Panc1 (cell line): ENCODE results near the gene NUCB2.

Experiments used
- POLR2AphosphoS5 ChIP-seq: IDR thresholded peaks from 2 replicates; pipeline ENCODE4 v1.6.1; 2012; ENCODE audit warnings: mild to moderate bottlenecking, low read depth, low read length, moderate library complexity
- REST ChIP-seq, 2 experiments: IDR thresholded peaks; 2 replicates each; pipeline ENCODE4 v1.6.1; 2011 to 2012; ENCODE audit warnings: low read depth in 2 of 2, control low read depth in 1 of 2, low read length in 1 of 2, mild to moderate bottlenecking in 1 of 2, moderate library complexity in 1 of 2; ENCODE audit not compliant: insufficient read depth in 1 of 2
- SIN3A ChIP-seq: IDR thresholded peaks from 2 replicates; pipeline ENCODE4 v1.6.1; 2012; ENCODE audit warnings: low read depth, mild to moderate bottlenecking, low read length, moderate library complexity, borderline replicate concordance; ENCODE audit not compliant: insufficient read depth
- TF ChIP-seq, protein P1 (sequence below): fragments of 450-650 bp; IDR thresholded peaks from 2 replicates; pipeline ENCODE4 v1.5.1; 2017; ENCODE audit warnings: mild to moderate bottlenecking

DNA sequence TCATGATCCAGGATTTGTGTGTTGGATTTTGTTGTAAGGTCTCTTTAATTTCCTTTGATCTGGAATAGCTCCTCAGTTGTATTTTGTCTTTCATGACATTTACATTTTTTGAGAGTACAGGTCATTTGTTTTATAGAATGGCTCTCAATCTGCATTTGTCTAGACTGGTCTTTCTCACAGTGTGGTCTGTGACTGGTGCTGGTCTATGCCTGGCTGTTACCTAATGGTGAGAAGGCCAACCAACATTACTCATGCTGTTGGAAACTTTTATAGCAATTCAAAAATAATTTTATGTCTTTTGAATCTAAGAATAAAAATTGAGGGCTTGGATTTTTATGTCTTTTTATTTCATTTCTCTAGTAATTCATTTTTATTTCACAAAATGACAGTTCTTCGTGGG, 71.1 kb downstream of the NUCB2 start:
- TF ChIP-seq, protein P1, sequence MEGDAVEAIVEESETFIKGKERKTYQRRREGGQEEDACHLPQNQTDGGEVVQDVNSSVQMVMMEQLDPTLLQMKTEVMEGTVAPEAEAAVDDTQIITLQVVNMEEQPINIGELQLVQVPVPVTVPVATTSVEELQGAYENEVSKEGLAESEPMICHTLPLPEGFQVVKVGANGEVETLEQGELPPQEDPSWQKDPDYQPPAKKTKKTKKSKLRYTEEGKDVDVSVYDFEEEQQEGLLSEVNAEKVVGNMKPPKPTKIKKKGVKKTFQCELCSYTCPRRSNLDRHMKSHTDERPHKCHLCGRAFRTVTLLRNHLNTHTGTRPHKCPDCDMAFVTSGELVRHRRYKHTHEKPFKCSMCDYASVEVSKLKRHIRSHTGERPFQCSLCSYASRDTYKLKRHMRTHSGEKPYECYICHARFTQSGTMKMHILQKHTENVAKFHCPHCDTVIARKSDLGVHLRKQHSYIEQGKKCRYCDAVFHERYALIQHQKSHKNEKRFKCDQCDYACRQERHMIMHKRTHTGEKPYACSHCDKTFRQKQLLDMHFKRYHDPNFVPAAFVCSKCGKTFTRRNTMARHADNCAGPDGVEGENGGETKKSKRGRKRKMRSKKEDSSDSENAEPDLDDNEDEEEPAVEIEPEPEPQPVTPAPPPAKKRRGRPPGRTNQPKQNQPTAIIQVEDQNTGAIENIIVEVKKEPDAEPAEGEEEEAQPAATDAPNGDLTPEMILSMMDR: no peak
- TF ChIP-seq POLR2AphosphoS5 (no peak), REST (IDR thresholded peaks at IDR 0.05; ENCODE audit: insufficient read depth in 1 of 2, low read depth in 2 of 2, low read length in 1 of 2) (no peak), SIN3A (no peak)
